ENCODE results near the gene PLAAT2. TPM values are rescaled to one million over a fixed set of nuclear protein-coding genes. Genes with fewer than 3 reads are reported as not detected.
"Not testable (repeated sequence)": the region's sequence is repeated elsewhere in the genome, so short reads cannot be mapped to it uniquely, and the experiment has no call there.

Gene PLAAT2
- polyA plus RNA-seq, 1 of the 3 experiments (the other 2 are of a cell fraction) = 0.53 TPM

GRCh38 chr11:63603180-63603518 is 40.0 kb upstream of the PLAAT2 start:
- H3F3A ChIP-seq (replicated peaks; ENCODE audit: insufficient read depth) = no peaks in the 10 kb centered on the region
- H3K4me3 ChIP-seq (ENCODE audit: low read depth in 2 of 2, low read length in 1 of 2) = no peak overlapping the region
- DNase-seq = no peak
- no peaks in the 10 kb centered on the region for H3K9me3 ChIP-seq
- no peaks in the 10 kb centered on the region for H3K27me3 ChIP-seq (ENCODE audit: insufficient read depth)
- ChIA-PET CTCF (interaction anchor here (2.4 kb wide), 1 partner anchor 10 kb away, joined by 6 read pairs; no protein-coding TSS in a partner anchor), POLR2A (no interaction called here)
- no peaks in the 10 kb centered on the region for H3K79me2 ChIP-seq (ENCODE audit: insufficient read depth)
- 93% methylated on average over 3 of the region's 3 CpGs for WGBS (ENCODE audit: low lambda C conversion rate)
- no peaks in the 10 kb centered on the region for H3K9me2 ChIP-seq
- H3K27ac ChIP-seq (ENCODE audit: low read depth in 2 of 2, low read length in 1 of 2) = no peak overlapping the region
- H3K4me1 ChIP-seq (ENCODE audit: control insufficient read depth in 1 of 2, insufficient read depth in 2 of 2, low read depth in 1 of 2, low read length in 1 of 2) = no peaks in the 10 kb centered on the region
- no peak overlapping the region for H2AFZ ChIP-seq (ENCODE audit: low read depth)
- H4K20me1 ChIP-seq (ENCODE audit: insufficient read depth) = no peaks in the 10 kb centered on the region
- no peak for TF ChIP-seq NFIC (IDR thresholded peaks at IDR 0.05; ENCODE audit: borderline replicate concordance)
- TF ChIP-seq GABPA (IDR thresholded peaks at IDR 0.05; ENCODE audit: low read depth) = no peak
- no peak for TF ChIP-seq TCF12 (IDR thresholded peaks at IDR 0.05)
- TF ChIP-seq MXI1 (IDR thresholded peaks at IDR 0.05; ENCODE audit: low read depth, low read length) = no peak
- TF ChIP-seq, protein P1, sequence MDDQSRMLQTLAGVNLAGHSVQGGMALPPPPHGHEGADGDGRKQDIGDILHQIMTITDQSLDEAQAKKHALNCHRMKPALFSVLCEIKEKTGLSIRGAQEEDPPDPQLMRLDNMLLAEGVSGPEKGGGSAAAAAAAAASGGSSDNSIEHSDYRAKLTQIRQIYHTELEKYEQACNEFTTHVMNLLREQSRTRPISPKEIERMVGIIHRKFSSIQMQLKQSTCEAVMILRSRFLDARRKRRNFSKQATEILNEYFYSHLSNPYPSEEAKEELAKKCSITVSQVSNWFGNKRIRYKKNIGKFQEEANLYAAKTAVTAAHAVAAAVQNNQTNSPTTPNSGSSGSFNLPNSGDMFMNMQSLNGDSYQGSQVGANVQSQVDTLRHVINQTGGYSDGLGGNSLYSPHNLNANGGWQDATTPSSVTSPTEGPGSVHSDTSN (IDR thresholded peaks at IDR 0.05) = no peak
- TF ChIP-seq CHD2 (IDR thresholded peaks at IDR 0.05; ENCODE audit: low read length, partially characterized antibody) = no peak
- TF ChIP-seq SMC3 (IDR thresholded peaks at IDR 0.05; ENCODE audit: low read depth, low read length) = no peak
- H3K9ac ChIP-seq = no peak overlapping the region
- no peaks in the 10 kb centered on the region for H3K36me3 ChIP-seq (replicated peaks in 1 of 2; ENCODE audit: control insufficient read depth in 1 of 2, insufficient read depth in 2 of 2, low read length in 1 of 2)
- H3K4me2 ChIP-seq = no peak overlapping the region

- H3K4me1 ChIP-seq (ENCODE audit: control insufficient read depth in 1 of 2, insufficient read depth in 2 of 2, low read depth in 1 of 2, low read length in 1 of 2); H4K20me1 ChIP-seq (ENCODE audit: insufficient read depth); POLR2A ChIA-PET; H3K27ac ChIP-seq (ENCODE audit: low read depth in 2 of 2, low read length in 1 of 2); H3K9me2 ChIP-seq; H3K79me2 ChIP-seq (ENCODE audit: insufficient read depth); H3K27me3 ChIP-seq (ENCODE audit: insufficient read depth); H3K4me3 ChIP-seq (ENCODE audit: low read depth in 2 of 2, low read length in 1 of 2); H3K36me3 ChIP-seq (replicated peaks in 1 of 2; ENCODE audit: control insufficient read depth in 1 of 2, insufficient read depth in 2 of 2, low read length in 1 of 2); H3K9me3 ChIP-seq; H2AFZ ChIP-seq (ENCODE audit: low read depth); H3K9ac ChIP-seq; H3F3A ChIP-seq (replicated peaks; ENCODE audit: insufficient read depth); DNase-seq: not testable (repeated sequence)
- CTCF ChIA-PET = interaction anchor here (1.1 to 2.4 kb wide), 3 partner anchors 9 to 33 kb away, joined by 3 to 6 read pairs (median 4); no protein-coding TSS in a partner anchor
- 93% methylated on average over 11 of the region's 11 CpGs for WGBS (ENCODE audit: low lambda C conversion rate)
- H3K4me2 ChIP-seq = peak overlapping the region; percentile 5; the same call in 1 of the 2 replicates
Observed at GRCh38 chr11:63602290-63603179, 39.4 kb upstream of the PLAAT2 start.

DNA sequence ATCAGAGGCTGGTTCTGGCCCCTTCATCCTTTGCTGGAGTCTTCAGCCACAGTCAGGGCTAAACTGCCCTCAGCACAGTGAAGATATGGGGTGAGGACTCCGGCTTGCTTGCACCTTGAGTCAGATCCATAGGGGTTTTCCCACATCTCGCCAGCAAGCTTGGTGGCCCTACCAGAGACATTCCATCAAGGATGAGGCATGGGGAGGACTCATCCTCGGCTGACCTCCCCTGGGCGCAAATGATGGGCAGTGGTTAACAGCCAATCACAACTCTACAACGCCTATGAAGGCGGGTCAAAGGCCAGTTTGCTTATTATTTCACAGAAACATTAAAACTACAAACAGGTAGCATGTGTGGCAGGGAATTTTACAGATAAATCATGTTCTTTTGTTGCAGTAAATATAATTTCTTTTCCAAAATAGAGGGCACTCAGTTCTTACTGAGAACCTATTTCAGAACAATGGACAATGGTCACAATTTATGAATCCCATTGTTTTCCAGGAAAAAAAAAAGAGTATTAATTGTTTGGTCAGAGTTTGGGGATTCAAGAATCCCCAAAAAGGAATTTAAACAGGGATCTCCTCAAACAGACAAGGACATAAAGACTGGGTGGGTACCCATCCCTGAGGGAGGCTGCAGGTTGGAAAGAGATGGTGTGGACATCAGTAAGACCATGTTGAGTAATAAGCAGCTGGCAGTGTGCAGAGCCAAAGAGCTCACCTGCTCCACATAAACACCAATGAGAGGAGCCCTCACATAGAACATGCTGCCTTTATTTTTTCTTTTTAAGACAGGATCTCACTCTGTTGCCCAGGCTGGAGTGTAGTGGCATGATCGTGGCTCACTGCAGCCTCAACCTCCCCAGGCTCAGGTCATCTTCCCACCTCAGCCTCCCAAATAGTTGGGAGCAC is 36.3 kb upstream of the PLAAT2 start:
- H3K9me3 ChIP-seq = no peaks in the 10 kb centered on the region
- ChIA-PET CTCF (no interaction called here), POLR2A (no interaction called here)
- H2AFZ ChIP-seq (ENCODE audit: low read depth) = no peak overlapping the region
- H3K27ac ChIP-seq (ENCODE audit: low read depth in 2 of 2, low read length in 1 of 2) = no peak overlapping the region; a peak in 1 of 4 replicates
- H3K4me2 ChIP-seq = no peak overlapping the region; the same call in 1 of the 2 replicates
- H3K79me2 ChIP-seq (ENCODE audit: insufficient read depth) = no peaks in the 10 kb centered on the region
- TF ChIP-seq, protein P1 (IDR thresholded peaks at IDR 0.05) = peak; percentile 96
- TF ChIP-seq REST (IDR thresholded peaks at IDR 0.05; ENCODE audit: low read depth, low read length) (no peak), FOSL2 (IDR thresholded peaks at IDR 0.05; ENCODE audit: borderline replicate concordance, low read depth) (peak; percentile 16; the same call in 1 of the 2 replicates)
- no peaks in the 10 kb centered on the region for H3K27me3 ChIP-seq (ENCODE audit: insufficient read depth)
- H3K4me1 ChIP-seq (ENCODE audit: control insufficient read depth in 1 of 2, insufficient read depth in 2 of 2, low read depth in 1 of 2, low read length in 1 of 2) = no peaks in the 10 kb centered on the region
- H3K4me3 ChIP-seq (ENCODE audit: low read depth in 2 of 2, low read length in 1 of 2) = no peak overlapping the region
- peak; percentile 34 for DNase-seq
- WGBS (ENCODE audit: low lambda C conversion rate) = 56% methylated on average over 7 of the region's 7 CpGs
- H3K9ac ChIP-seq = no peak overlapping the region
- H3K9me2 ChIP-seq = no peaks in the 10 kb centered on the region
- no peaks in the 10 kb centered on the region for H4K20me1 ChIP-seq (ENCODE audit: insufficient read depth)
- no peaks in the 10 kb centered on the region for H3K36me3 ChIP-seq (replicated peaks in 1 of 2; ENCODE audit: control insufficient read depth in 1 of 2, insufficient read depth in 2 of 2, low read length in 1 of 2)
- H3F3A ChIP-seq (replicated peaks; ENCODE audit: insufficient read depth) = no peaks in the 10 kb centered on the region
